ENCODE data around the gene GSTP1.

DNA sequence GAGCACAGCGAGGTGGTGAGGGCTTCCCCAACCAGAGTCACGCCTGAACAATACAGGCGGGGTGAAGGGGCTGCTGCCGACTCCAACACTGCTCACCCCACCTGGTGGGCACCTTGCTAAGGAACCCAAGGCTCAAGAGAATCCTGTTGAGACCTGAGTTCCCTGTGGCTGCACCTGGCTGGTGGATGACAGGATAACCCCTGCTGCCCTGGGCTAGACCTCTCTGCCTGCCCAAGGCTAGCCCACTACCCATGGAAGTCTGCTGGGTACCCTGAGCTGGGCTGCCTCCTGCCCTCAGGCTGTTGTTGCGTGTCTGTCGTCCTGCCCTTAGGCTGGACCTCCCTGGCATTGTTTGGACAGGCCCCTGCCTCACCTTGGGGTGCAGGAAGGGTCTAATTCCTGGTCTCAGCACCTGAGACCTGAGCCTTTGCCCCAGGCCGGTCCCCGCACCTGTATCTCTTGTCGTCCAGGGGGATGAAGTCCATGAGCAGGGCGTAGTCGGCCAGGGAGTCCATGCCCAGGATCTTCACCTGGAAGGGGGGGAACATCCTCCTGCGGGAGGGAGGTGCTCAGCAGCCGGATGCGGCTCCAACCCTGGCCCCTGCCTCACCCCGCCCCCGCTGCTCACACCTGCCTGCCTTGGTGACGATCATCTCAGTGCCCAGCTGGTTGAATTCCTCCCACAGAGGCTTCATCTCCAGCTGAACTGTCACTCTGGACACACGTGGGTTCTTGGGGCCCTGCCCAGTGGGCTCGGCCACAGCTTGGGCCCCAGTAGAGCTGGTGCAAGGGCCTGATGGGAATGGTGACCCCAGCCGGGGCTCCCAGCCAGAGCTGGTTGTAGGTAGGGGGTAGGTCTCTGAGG lies 51.0 kb downstream of the GSTP1 start:
- TF ChIP-seq, protein P1, sequence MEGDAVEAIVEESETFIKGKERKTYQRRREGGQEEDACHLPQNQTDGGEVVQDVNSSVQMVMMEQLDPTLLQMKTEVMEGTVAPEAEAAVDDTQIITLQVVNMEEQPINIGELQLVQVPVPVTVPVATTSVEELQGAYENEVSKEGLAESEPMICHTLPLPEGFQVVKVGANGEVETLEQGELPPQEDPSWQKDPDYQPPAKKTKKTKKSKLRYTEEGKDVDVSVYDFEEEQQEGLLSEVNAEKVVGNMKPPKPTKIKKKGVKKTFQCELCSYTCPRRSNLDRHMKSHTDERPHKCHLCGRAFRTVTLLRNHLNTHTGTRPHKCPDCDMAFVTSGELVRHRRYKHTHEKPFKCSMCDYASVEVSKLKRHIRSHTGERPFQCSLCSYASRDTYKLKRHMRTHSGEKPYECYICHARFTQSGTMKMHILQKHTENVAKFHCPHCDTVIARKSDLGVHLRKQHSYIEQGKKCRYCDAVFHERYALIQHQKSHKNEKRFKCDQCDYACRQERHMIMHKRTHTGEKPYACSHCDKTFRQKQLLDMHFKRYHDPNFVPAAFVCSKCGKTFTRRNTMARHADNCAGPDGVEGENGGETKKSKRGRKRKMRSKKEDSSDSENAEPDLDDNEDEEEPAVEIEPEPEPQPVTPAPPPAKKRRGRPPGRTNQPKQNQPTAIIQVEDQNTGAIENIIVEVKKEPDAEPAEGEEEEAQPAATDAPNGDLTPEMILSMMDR (IDR thresholded peaks at IDR 0.05): no peak
- no peak for TF ChIP-seq POLR2AphosphoS5 (IDR thresholded peaks at IDR 0.05)
- no peak for TF ChIP-seq POLR2A (IDR thresholded peaks at IDR 0.05)
- no peak for TF ChIP-seq EP300 (IDR thresholded peaks at IDR 0.05)
